HCT116 (cell line): Measurements from ENCODE around the gene RNF31. TPM values are rescaled to one million over a fixed set of nuclear protein-coding genes. Genes with fewer than 3 reads are reported as not detected.

Source experiments
- ATAC-seq: fragments of 200-7000 bp; cut with Tn5 transposase; 2 replicates; pipeline ENCODE4 v1.9.1; 2020; ENCODE audit warnings: mild to moderate bottlenecking, moderate library complexity
- BruUV-seq: library from RNA; stranded (reverse); fragments of 400-500 nt; replicated peaks from 2 replicates; lab custom pipeline; 2021; lab: Mats Ljungman, UMichigan
- CTCF ChIA-PET: fragments of 300-600 bp; sonication (Branson Sonifier 250); formaldehyde crosslinking; loops from one replicate; lab custom pipeline; 2021; ENCODE audit warnings: antibody characterized with exemption; lab: Charles Lee
- POLR2A ChIA-PET: fragments of 300-600, 350-600 bp; sonication (Branson Sonifier 250); formaldehyde crosslinking; loops from one replicate; lab custom pipeline; 2021; ENCODE audit warnings: antibody characterized with exemption; lab: Charles Lee
- RAD21 ChIA-PET, 2 experiments: fragments of 300-600 bp; sonication (Branson Sonifier 250); formaldehyde crosslinking; loops; one replicate each; lab custom pipeline; 2023; ENCODE audit warnings: low total read pairs in 2 of 2; ENCODE audit not compliant: uncharacterized antibody in 2 of 2, unreplicated experiment in 2 of 2, low non-redundant PET in 1 of 2; lab: Charles Lee
- DNase-seq: peaks from one replicate; pipeline ENCODE4 v3.0.0-alpha.2; 2010; ENCODE audit warnings: low read depth, low spot score
- H2AFZ ChIP-seq: fragments of 200-600 bp; shearing (Covaris generic), sonication (generic); 2 replicates; pipeline ENCODE4 v1.6.1; 2017; ENCODE audit warnings: low read depth, mixed run types, mixed read lengths, antibody characterized with exemption, low read length; ENCODE audit not compliant: poor library complexity, severe bottlenecking
- H3K27ac ChIP-seq: 2 replicates; pipeline ENCODE4 v1.5.1; 2012; ENCODE audit warnings: low read depth, low read length
- H3K27me3 ChIP-seq: fragments of 200-600 bp; sonication (generic); 2 replicates; pipeline ENCODE4 v1.6.1; 2016; ENCODE audit warnings: mixed run types, low read length, mixed read lengths; ENCODE audit not compliant: insufficient read depth
- H3K36me3 ChIP-seq, 2 experiments: fragments of 200-500 bp in 1 of 2; fragments of 200-600 bp in 1 of 2; sonication (Bioruptor generic) in 1 of 2; sonication (generic) in 1 of 2; 2 replicates each; pipeline versions ENCODE4 v1.5.1 to v1.6.1; 2014 to 2016; ENCODE audit warnings: low read length in 2 of 2, inconsistent platforms in 1 of 2, mixed read lengths in 1 of 2, mixed run types in 1 of 2; ENCODE audit not compliant: insufficient read depth in 2 of 2, control insufficient read depth in 1 of 2
- H3K4me1 ChIP-seq, 2 experiments: fragments of 200-600 bp in 1 of 2; sonication (generic) in 1 of 2; 2 replicates each; pipeline versions ENCODE4 v1.5.1 to v1.6.1; 2012 to 2017; ENCODE audit warnings: low read length in 2 of 2, inconsistent platforms in 1 of 2, mild to moderate bottlenecking in 1 of 2, mixed read lengths in 1 of 2, mixed run types in 1 of 2, moderate library complexity in 1 of 2; ENCODE audit not compliant: insufficient read depth in 2 of 2, control insufficient read depth in 1 of 2
- H3K4me2 ChIP-seq: fragments of 200-600 bp; sonication (generic); 2 replicates; pipeline ENCODE4 v1.6.1; 2017; ENCODE audit warnings: mixed run types, low read length, mixed read lengths
- H3K4me3 ChIP-seq, 2 experiments: fragments of 200-600 bp in 1 of 2; sonication (generic) in 1 of 2; replicated peaks in 1 of 2; 2 replicates each; pipeline ENCODE4 v1.5.1; 2011 to 2016; ENCODE audit warnings: low read length in 2 of 2, control low read depth in 1 of 2, low read depth in 1 of 2, mild to moderate bottlenecking in 1 of 2, mixed read lengths in 1 of 2, mixed run types in 1 of 2
- H3K79me2 ChIP-seq: fragments of 200-600 bp; sonication (generic); 2 replicates; pipeline ENCODE4 v1.6.1; 2017; ENCODE audit warnings: mild to moderate bottlenecking, mixed run types, low read length, moderate library complexity, mixed read lengths; ENCODE audit not compliant: insufficient read depth
- H3K9ac ChIP-seq: fragments of 200-600 bp; sonication (generic); 2 replicates; pipeline ENCODE4 v1.6.1; 2016; ENCODE audit warnings: low read length, mixed read lengths
- H3K9me2 ChIP-seq: fragments of 200-600 bp; sonication (generic), shearing (Covaris generic); 2 replicates; pipeline ENCODE4 v1.6.1; 2017; ENCODE audit warnings: mixed run types, mild to moderate bottlenecking, moderate library complexity; ENCODE audit not compliant: insufficient read depth
- H3K9me3 ChIP-seq, 2 experiments: fragments of 200-500 bp in 1 of 2; fragments of 200-600 bp in 1 of 2; sonication (Bioruptor generic) in 1 of 2; sonication (generic) in 1 of 2; 2 replicates each; pipeline ENCODE4 v1.6.1; 2014 to 2017; ENCODE audit warnings: low read length in 2 of 2, mixed read lengths in 2 of 2, inconsistent platforms in 1 of 2, low read depth in 1 of 2, mild to moderate bottlenecking in 1 of 2, mixed run types in 1 of 2, moderate library complexity in 1 of 2; ENCODE audit not compliant: control insufficient read depth in 1 of 2, insufficient read depth in 1 of 2
- H4K20me1 ChIP-seq: fragments of 200-600 bp; sonication (generic), shearing (Covaris generic); 2 replicates; pipeline ENCODE4 v1.6.1; 2017; ENCODE audit warnings: mixed run types, mild to moderate bottlenecking, moderate library complexity; ENCODE audit not compliant: insufficient read depth
- CTCF ChIP-seq, 3 experiments: fragments of 200-600 bp in 1 of 3; sonication (generic) in 1 of 3; IDR thresholded peaks in 2 of 3; conservative IDR thresholded peaks in 1 of 3; 2 replicates each; pipeline ENCODE4 v1.5.1; 2012 to 2017; ENCODE audit warnings: low read depth in 2 of 3, low read length in 2 of 3, antibody characterized with exemption in 1 of 3, borderline replicate concordance in 1 of 3, control low read depth in 1 of 3, mild to moderate bottlenecking in 1 of 3, mixed read lengths in 1 of 3, mixed run types in 1 of 3, moderate library complexity in 1 of 3; ENCODE audit not compliant: insufficient read depth in 1 of 3
- ELF1 ChIP-seq: IDR thresholded peaks from 2 replicates; pipeline ENCODE4 v1.6.1; 2012; ENCODE audit warnings: low read depth, borderline replicate concordance
- EZH2phosphoT487 ChIP-seq: fragments of 200-600 bp; IDR thresholded peaks from 2 replicates; pipeline ENCODE4 v1.6.1; 2018; ENCODE audit warnings: antibody characterized with exemption, borderline replicate concordance
- RAD21 ChIP-seq: IDR thresholded peaks from 2 replicates; pipeline ENCODE4 v1.6.1; 2012; ENCODE audit warnings: low read depth, mild to moderate bottlenecking
- YY1 ChIP-seq: IDR thresholded peaks from 2 replicates; pipeline ENCODE4 v1.6.1; 2011; ENCODE audit warnings: low read length, low read depth, moderate library complexity, mild to moderate bottlenecking; ENCODE audit not compliant: insufficient replicate concordance; ENCODE audit errors: extremely low read depth
- ZNF274 ChIP-seq: fragments of 200-500 bp; sonication (Bioruptor generic); IDR thresholded peaks from 2 replicates; pipeline ENCODE4 v1.6.1; 2014; ENCODE audit warnings: mild to moderate bottlenecking, low read depth, low read length, inconsistent platforms
- intact Hi-C: fragments of 100-400 bp; cut with micrococcal nuclease; formaldehyde crosslinking; loops from 2 replicates; pipeline ENCODE4 v1.10.0; 2022
- total RNA-seq: library from RNA; stranded (reverse); gene quantifications from one replicate; pipeline ENCODE4 v1.2.1, GENCODE V29; 2021; ENCODE audit not compliant: unreplicated experiment

Gene RNF31
- total RNA-seq, 1 experiment from 2014 or later = 78.0 TPM

- TF ChIP-seq ELF1 (no peak), EZH2phosphoT487 (no peak), YY1 (no peak), ZNF274 (no peak), CTCF (IDR thresholded peaks at IDR 0.05 in 2 of 3, conservative IDR thresholded peaks at IDR 0.05 in 1 of 3; ENCODE audit: borderline replicate concordance in 1 of 3, insufficient read depth in 1 of 3, low read depth in 2 of 3, low read length in 2 of 3) (no peak), RAD21 (no peak)
- no peak overlapping the region for H2AFZ ChIP-seq
- no peak overlapping the region for H3K9ac ChIP-seq
- H3K27ac ChIP-seq = peak overlapping the region; percentile 84
- ChIA-PET POLR2A (interaction anchor here (1.0 to 3.1 kb wide), 9 partner anchors 13 to 102 kb away, joined by 3 to 18 read pairs (median 4); partner anchors contain the start of genes DCAF11, EMC9, NRL and PCK2), CTCF (interaction anchor here (1.0 to 3.2 kb wide), 17 partner anchors 9 to 137 kb away, joined by 3 to 20 read pairs (median 4); partner anchors contain the start of genes CHMP4A, DCAF11, EMC9 and NRL), RAD21 (interaction anchor here (1.0 to 1.1 kb wide), 2 partner anchors 14 to 103 kb away, joined by 3 read pairs; partner anchors contain the start of genes PSME2 (in 1 of the 2) and RNF31 (in 1 of the 2))
- H4K20me1 ChIP-seq = no peaks in the 10 kb centered on the region
- no peaks in the 10 kb centered on the region for H3K9me2 ChIP-seq
- peaks cover 15 to 21% of the 10 kb centered on the region in 2 experiments for H3K4me1 ChIP-seq
- peak overlapping the region; percentile 87 for H3K4me2 ChIP-seq
- H3K9me3 ChIP-seq = no peaks in the 10 kb centered on the region
- peaks cover 26 to 41% of the 10 kb centered on the region in 2 experiments; a peak in 3 of 4 replicates for H3K36me3 ChIP-seq
- intact Hi-C loops = loop anchor here (2.0 kb wide), 1 partner anchor 46 kb away; the partner anchor contains the start of genes DCAF11 and NRL
- DNase-seq (no peak), ATAC-seq (no peak)
- no peaks in the 10 kb centered on the region for H3K27me3 ChIP-seq
- H3K4me3 ChIP-seq = no peak overlapping the region
- H3K79me2 ChIP-seq = no peaks in the 10 kb centered on the region
- no TSS peak for BruUV-seq
Measured at GRCh38 chr14:24160499-24160849, 13.2 kb downstream of the RNF31 start.
